HG02571 (cell line): ENCODE measurements around the gene ANO6.
"Not testable (repeated sequence)": the region's sequence is repeated elsewhere in the genome, so short reads cannot be mapped to it uniquely, and the experiment has no call there.

ENCODE experiments used
- ATAC-seq: cut with Tn5 transposase; IDR thresholded peaks from one replicate; pipeline ENCODE4 v1.9.1; 2021; ENCODE audit warnings: mild to moderate bottlenecking, moderate library complexity; ENCODE audit not compliant: unreplicated experiment

ANO6 gene

DNA sequence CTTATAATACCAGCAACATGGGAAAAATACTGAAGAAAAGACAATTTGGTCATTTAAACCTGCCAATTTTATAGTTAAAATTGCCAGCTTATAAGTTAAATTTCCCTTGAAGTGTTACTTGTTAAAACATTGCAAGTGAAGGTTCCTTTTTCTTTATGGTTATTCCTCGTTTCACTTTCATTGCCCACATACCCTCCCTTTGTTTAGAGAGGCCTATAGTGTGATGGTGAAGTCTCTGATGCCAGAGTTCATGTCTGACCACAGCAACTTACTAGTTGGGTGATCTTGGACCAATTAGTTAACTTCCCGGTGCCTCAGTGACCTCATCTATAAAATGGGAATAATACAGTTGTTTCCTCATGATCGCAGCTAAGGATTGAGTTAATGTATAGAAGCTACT is 173.5 kb downstream of the ANO6 start:
- no peak for ATAC-seq

DNA sequence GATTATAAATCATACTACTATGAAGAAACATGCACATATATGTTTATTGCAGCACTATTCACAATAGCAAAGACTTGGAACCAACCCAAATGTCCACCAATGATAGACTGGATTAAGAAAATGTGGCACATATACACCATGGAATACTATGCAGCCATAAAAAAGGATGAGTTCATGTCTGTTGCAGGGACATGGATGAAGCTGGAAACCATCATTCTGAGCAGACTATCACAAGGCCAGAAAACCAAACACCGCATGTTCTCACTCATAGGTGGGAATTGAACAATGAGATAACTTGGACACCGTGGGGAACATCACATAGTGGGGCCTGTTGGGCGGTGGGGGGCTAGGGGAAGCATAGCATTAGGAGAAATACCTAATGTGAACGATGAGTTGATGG is 181.6 kb downstream of the ANO6 start:
- not testable (repeated sequence) for ATAC-seq

DNA sequence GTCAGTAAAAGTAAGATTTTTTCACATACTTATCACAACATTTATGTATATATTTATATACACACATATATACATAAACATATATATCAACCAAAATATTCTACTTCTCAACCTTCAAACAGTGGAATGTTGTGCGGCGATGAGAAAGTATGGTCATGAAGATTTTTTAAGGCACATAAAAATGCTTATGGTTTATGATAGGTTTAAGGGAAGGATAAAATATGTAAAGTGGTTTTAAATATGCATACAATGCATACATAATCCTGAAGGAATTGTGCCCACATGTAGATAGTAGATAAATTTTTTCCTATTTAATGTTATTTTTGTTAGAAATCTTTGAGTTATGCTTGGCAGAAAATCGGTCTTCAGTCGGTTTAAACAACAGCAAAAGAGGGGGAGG is 182.7 kb downstream of the ANO6 start:
- ATAC-seq: no peak

DNA sequence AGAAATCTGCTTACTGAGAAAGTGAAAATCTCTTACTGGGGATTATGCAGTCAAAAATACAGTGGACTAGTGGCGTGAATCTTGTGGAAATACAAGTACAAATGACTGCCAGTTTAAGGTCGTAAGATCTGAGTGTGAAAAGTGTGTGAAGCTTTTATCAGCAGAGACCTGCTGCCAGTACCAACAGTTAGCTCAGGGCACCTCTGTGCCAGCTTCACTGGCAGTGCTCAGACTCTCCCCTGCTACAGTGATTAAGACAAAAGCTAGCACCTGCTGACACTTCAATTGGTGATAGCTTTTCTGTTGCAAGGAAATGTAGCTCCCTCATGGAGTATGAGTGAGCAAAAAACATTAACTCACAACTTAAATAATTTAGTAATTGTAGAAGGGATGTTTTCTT is 185.1 kb downstream of the ANO6 start:
- no peak for ATAC-seq

DNA sequence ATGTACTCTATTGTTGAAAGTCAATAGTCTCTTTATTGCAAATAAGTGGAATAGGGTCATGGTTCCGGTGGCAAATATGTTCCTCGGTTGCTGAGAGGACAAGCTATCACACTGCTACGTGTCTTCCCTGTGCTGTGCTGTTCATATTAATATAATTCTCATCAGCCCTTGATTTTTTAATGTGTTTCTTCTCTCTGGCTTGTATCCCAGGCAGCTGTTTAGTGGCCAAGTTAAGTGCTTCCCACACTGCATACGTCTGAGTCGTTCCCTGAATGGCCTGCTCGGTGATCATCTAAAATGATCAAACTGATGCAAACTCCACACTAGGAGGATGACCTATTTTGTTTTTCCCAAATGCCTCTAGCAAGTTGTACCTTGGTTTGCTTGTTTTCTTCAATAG is 186.4 kb downstream of the ANO6 start:
- ATAC-seq: no peak

DNA sequence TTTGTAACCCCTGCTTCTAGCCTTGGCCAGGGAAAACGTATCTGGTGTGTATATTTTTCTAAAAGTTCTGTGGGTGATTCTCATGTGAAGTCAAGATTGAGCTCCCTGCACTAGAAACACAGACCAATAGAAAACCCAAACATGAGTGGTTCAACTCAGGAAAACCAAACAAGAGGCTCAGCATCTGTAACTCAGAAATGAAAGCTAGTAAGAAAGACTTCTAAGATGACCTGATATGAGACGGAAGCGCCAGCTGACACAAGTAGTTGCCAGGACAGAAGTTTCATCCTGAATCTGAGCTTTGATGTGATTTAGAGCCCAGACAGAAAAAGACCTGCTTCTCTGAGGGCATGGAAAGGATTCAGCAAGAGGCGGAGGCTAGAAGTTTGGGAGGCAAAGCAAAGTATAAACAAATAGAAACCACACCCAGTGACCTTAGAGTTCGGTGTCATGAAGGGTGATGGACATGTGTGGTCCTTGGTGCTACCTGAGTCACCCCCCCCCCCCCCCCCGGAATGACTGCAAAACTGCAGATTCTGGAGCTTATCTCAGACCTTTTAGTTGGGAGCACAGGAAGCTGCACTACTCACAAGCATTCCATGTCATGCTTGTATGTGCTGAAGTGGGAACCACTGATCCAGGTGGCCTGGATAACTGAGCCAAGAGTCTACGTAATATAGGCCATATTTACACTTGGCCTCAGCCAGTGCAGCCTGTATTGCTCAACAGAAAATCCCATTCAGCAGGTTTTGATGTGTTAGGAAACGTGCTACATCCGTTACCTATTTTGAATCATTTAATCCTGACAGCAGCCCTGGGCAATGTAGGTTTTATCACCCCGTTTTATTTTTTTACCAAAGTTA is 191.3 kb downstream of the ANO6 start:
- no peak for ATAC-seq

DNA sequence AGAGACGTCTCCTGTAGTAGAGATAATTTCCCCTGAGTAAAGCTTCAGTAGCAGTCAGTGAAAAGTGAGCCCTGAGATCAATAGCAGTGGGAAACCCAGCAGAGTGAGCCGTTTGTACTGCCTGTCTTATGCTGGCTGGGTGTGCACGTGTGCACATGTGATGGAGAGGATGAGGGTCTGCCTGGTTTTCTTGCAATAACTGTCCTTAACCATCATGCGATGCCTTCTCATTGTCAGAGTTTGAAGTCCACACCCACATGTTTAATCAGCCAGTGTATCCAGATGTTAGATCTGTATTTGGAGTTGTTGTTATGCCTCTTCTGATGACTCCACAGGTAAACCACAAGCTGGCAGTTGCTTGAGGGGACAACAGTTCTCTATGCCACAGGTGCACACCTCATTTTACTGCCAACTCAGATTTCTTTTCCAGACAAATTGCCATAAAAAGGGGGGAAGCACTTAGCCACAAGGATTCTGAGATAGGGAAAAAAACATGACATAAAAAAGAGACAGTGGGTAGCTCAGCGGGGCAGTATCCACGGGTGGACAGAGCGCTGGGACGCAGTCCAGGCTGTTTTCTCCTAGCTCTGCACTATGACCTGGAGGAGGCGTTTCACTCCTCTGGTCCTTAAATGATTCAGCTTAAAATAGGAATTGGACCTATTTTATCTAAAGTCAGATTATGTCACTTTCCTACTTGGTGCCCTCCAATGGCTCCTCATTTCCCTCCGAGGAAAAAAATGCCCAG is 192.3 kb downstream of the ANO6 start:
- ATAC-seq: no peak

DNA sequence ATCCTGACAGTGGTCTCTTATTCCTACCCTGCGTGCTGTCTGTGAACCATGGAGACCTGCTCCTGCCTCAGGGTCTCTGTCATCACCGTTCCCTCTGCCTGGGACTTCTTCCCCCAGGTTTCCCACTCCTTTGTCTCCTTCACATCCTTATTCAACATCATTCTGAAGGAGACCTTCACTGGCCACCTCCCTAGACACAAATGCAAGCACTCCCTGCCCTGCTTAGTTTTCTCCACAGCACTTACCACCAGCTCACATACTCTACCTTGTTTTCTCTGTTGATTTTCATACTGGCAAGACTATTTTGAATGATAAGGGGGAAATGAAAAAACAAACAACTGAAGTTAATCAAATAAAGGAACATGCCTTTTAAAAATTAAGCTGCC is 192.8 kb downstream of the ANO6 start:
- no peak for ATAC-seq

DNA sequence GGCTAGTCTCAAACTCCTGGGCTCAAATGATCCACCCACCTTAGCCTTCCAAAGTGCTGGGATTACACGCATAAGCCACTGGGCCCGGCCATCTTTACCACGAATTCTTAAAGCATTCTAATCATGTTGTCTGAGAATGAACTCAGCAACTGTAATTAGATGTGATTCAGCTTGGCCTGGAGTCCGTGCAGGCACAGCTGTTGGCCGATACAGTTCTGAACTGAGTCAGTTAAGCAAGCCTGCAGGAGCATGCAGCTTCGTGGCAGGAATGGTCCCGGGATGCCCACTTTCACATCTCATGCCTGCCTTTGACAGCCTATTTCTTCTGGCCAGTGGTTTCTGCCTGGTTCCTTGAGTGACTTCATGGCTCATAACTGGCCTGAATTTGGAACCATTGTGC is 194.1 kb downstream of the ANO6 start:
- no peak for ATAC-seq

DNA sequence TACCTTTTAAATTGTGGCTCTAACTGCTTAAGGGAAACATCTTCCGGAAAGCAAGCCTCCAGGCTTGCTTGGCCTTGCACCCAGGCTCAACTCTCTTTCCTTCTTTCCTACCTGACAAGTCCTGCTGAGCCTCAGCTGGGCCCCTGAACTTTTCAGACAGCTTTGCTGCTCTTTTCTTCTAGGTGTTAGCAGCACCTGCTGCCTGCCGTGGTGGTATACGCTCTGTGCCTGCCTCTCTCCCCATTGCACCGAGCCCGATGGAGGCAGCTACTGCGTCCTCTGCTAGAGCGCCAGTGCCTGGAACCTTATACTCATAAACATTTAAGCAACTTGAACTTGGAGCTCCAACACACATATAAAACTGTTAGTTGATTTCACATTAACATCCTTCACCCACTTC is 195.7 kb downstream of the ANO6 start:
- no peak for ATAC-seq

DNA sequence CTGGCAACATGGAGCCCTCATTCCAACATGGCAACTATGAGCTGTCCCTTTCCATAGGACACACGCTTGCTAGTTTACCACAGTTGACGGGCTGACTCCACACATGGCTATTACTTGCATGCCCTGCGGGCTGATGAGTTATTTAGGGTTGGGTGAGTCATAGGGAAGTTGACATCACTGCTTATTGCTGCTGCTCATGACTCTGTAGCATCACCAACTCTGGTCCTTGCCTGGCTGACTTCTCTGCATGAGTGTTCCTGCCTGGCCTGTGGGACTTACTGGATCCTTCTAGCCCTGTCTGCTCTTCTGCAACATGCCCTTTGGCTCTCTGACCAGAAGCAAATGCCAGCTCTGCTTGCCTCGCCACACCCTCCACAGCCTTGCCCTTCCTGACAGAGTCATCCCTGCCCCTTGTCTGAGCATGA is 199.5 kb downstream of the ANO6 start:
- peak; percentile 96 for ATAC-seq

DNA sequence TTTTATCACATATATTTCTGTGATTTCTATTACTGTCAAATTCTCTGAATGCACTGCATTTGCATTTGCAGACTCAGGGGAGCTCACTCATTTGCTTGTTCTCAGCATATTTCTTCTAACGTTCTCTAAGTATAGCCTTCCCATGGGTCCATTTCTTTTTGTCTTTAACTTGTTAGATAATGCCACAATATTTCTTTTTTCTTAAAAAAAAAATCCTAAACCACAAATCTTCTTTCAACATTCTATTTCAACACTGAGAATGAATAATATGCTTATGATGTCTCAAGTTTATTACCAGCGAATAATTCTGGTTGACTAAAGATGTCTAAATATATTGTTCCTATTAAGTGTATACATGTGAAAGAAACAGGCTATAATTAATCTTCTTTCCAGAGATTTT is 200.2 kb downstream of the ANO6 start:
- ATAC-seq: no peak

DNA sequence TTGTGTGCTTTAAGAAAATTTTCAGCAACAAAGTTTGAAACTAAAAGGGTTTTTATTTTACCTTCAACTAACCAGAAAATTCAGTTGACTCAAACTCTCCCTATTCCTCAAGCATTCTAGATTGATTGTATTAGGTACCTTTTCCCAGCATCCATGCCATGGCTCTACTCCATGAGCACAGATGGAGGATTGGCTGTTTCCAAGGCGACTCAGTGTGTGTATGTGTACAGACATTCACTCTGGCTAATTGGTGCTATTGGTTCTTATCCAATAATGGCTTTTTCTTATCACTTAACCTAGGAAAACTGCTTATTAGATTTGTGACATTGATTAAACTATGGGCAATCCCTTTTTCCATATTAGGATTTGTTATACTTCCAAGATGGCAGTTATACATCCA is 202.6 kb downstream of the ANO6 start:
- ATAC-seq: no peak

DNA sequence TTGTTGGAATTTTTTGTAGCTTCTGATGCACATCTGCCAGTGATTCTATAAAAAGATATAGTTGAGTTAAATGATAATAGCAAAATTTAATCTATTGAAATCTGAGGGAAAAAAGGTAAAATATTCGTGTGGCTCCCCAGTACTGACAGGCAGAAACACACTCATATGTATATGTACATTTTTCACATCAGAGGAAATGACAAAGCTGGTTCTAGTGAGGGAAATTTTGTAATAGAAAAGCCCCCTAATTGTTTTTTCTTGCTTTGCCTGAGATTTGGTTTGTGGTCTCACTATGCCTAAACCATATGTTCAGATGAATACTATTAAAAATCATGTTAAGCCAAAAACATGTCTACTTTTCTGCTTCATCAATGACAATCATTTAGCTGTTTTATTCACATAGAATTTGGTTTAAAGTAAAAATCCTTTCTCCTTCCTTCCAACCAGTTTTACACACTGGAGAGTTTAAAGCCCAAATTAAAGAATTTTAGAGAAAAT is 203.5 kb downstream of the ANO6 start:
- ATAC-seq: no peak

DNA sequence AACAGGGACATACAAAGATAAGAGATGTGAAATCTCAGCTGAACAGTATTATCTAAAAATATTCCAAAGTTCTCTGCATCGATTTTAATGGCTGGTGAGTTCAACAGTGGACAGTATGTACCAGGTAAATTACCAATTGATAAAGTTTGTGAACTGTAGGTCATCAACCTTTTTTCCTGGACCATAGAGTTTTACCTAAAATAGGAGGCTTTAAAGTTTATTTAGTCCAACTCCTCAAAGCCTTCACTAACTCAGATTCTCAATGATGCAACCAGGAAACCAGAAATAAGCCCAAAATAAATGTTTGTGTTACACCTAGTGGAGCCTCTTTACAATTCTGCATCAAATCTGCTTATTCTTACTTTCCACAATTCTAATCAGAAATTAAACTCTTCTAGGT is 205.8 kb downstream of the ANO6 start:
- ATAC-seq: no peak

DNA sequence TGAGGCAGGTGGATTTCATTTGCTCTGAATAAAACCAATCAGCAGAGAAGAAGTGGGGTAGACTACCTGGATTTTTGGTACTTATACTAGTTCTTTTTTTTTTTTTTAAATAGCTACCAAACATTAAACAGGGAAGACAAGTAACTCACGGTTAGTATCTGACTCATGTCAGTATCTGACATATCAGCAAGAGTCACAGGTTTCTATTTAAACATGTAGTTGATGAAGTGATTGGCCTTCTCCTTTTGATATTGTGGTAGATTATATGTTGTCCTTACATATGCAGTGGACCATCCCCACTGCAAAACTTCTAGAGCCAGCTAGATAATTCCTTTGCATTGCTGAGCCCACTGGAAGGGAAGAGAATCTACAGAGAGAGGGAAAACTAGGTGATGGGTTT is 208.0 kb downstream of the ANO6 start:
- ATAC-seq: no peak

DNA sequence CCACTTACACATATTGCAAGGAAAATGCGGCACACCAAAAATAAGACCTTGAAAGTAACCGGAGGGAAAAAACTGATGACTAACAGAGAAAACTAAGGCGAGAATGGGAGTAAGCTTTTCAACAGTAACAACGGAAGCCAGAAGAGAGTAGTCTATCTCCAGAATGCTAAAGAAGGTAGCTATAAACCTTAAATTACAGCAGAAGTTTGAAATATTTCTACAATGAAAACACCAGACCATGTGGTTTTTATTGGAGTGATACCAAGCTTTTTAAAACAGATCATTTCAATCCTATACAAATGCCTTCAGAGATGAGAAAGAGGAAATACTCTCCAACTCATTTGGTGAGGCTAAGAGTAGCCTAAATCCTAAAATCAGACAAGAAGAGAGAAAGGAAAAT is 209.5 kb downstream of the ANO6 start:
- no peak for ATAC-seq

DNA sequence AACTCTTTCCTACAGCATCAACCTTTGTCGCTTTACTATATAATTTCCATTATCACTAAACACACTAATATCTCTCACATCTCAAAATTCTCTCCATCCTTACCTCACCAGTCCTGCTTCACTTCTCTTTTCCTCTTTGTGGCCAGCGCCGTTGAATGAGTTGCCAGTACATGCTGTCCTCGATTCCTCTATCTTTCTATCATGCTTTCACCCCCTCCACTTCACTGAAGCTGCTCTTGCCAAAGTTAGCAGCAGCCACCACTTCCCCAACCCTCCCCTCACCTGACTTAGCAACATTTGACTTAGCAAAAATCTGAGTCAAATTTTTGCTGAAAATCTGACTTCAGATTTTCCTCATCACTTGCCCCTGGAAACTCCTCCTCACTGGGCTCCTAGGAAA is 210.4 kb downstream of the ANO6 start:
- ATAC-seq: no peak

DNA sequence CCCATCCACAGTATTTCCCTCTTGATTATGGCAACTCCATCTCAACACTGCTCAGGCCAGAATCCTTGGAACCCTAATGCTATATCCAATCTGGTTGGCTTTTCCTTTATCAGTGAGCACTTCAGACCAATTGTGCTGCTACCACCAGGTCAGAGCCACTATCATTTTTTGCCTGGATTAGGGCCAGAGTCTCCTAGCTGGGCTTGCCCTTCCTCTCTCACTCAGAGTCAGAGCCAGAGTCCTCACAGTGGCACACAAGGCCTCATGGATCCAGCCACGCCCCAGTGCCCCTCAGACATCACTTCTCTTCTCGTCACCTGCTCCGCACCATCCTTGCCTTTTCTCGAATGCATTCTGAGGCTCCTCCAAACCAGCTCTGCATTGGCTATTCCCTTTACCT is 211.1 kb downstream of the ANO6 start:
- ATAC-seq: no peak

DNA sequence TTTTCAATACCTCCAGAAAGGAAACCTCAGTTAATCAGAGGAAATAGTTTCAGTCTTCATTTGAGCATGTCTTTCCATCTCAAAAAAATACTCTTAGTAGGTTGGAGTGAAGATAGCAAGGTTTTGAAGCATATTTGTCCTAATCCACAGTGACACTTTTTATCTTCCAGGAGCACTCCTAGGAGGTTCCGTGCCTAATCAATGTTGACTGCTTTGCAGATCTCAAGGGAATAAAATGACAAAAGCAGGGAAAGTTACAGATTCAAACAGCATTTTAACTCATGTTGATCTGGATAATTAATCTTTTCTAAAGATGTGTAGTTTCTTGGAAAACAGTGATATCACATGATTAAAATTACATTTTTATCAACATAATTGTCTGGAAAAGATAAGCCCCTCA is 213.9 kb downstream of the ANO6 start:
- ATAC-seq: no peak

DNA sequence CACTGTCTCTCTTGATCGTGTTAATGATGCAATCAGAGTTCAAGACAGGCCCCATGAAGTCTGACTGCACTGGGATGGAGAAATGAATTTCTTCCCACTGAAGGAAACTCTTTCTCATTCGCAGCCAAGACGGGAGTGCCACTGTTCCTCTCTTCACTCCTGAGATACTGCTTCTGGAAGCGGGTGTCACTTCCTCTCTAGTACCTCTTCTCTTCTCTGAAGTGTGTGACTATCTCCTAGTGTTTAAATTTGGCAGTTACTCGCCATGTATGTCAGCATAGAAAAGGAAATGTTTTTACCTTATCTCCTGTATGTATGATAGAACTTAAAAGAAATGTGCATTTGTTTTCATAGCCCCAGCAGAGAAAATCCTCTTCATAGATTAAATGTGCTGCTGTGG is 215.2 kb downstream of the ANO6 start:
- no peak for ATAC-seq

DNA sequence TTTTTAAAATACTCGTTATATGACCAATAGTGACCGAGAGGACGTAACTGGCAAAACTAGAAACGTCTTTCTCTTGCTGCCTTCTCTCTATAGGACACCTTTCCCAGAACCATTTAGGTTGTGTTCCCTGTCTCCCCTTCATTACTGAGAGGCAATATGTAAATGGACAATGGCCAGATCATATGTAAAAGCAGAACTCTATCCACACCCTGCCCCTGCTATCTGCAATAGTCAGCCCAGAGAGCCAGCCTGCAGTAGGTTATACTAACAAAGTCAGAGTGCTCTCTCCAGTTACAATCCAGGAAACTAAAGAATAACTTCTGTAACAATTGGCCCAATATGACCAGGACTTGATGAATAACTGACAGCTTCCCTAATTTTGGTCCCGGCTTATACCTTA is 216.8 kb downstream of the ANO6 start:
- ATAC-seq: no peak
